Left ventricle myocardium inferior (tissue), 1 donor: ENCODE data around the gene PROM2. TPM values are rescaled to one million over a fixed set of nuclear protein-coding genes. Genes with fewer than 3 reads are reported as not detected.

Source experiments
- DNase-seq: peaks from one replicate; pipeline ENCODE4 v3.0.0-alpha.2; 2020
- H3K27ac ChIP-seq: fragments of 200-600 bp; replicated peaks from 2 replicates; pipeline ENCODE4 v1.8.0; 2021
- H3K27me3 ChIP-seq: fragments of 200-600 bp; 2 replicates; pipeline ENCODE4 v1.8.0; 2021; ENCODE audit warnings: low read depth
- H3K36me3 ChIP-seq: fragments of 200-600 bp; 2 replicates; pipeline ENCODE4 v1.8.0; 2021
- H3K4me1 ChIP-seq: fragments of 200-600 bp; 2 replicates; pipeline ENCODE4 v1.8.0; 2021
- H3K4me3 ChIP-seq: fragments of 200-600 bp; 2 replicates; pipeline ENCODE4 v1.8.0; 2021; ENCODE audit warnings: mild to moderate bottlenecking, moderate library complexity
- H3K9me3 ChIP-seq: fragments of 200-600 bp; replicated peaks from 2 replicates; pipeline ENCODE4 v1.8.0; 2021
- CTCF ChIP-seq: fragments of 200-600 bp; IDR thresholded peaks from 2 replicates; pipeline ENCODE4 v1.8.0; 2021; ENCODE audit warnings: antibody characterized with exemption, mild to moderate bottlenecking, borderline replicate concordance
- intact Hi-C: fragments of 100-400 bp; cut with micrococcal nuclease; formaldehyde crosslinking; loops from one replicate; pipeline ENCODE4 v1.11.0; 2022
- total RNA-seq: library from RNA; stranded (reverse); fragmentation: NEBNext Ultra II Directional; extraction: Animal tissue kit (Norgen Biotek cat#: 25700); gene quantifications from one replicate; pipeline ENCODE4 v1.2.1, GENCODE V29; 2021
- donor health status: DM: no; HTN: yes; CAD: no; lungs with severe emphysema.

The PROM2 gene
- total RNA-seq, 1 donor from 2014 or later: 1.4 TPM

- intact Hi-C loops: no loop called here
- no peak overlapping the region for H3K27ac ChIP-seq
- TF ChIP-seq CTCF: no peak
These were observed 3.8 kb downstream of the PROM2 start for GRCh38 chr2:95278051-95278471.

GRCh38 chr2:95278637-95279225 is 4.5 kb downstream of the PROM2 start:
- Histone ChIP-seq H3K27me3 (no peaks in the 10 kb centered on the region), H3K4me3 (no peak overlapping the region), H3K36me3 (no peaks in the 10 kb centered on the region), H3K27ac (no peak overlapping the region), H3K9me3 (no peaks in the 10 kb centered on the region), H3K4me1 (no peaks in the 10 kb centered on the region)
- no peak for TF ChIP-seq CTCF
- DNase-seq: peak; percentile 14
- intact Hi-C loops: no loop called here

More at GRCh38 chr2:95278051-95278471, 3.8 kb downstream of the PROM2 start:
- Histone ChIP-seq H3K27me3 (no peaks in the 10 kb centered on the region), H3K36me3 (no peaks in the 10 kb centered on the region), H3K4me1 (no peaks in the 10 kb centered on the region), H3K9me3 (no peaks in the 10 kb centered on the region), H3K4me3 (no peak overlapping the region)
- peak; percentile 7 for DNase-seq

- intact Hi-C loops: no loop called here
- H3K36me3 ChIP-seq: no peaks in the 10 kb centered on the region
- no peaks in the 10 kb centered on the region for H3K27me3 ChIP-seq
- TF ChIP-seq CTCF: no peak
- H3K9me3 ChIP-seq: no peaks in the 10 kb centered on the region
- H3K27ac ChIP-seq: no peak overlapping the region
- H3K4me1 ChIP-seq: no peaks in the 10 kb centered on the region
- H3K4me3 ChIP-seq: no peak overlapping the region
- no peak for DNase-seq
These were observed 5.3 kb downstream of the PROM2 start for GRCh38 chr2:95279435-95280035.

GRCh38 chr2:95281071-95281470 is 6.8 kb downstream of the PROM2 start:
- no peak for DNase-seq
- H3K4me1 ChIP-seq: no peaks in the 10 kb centered on the region

GRCh38 chr2:95281786-95282185 is 7.5 kb downstream of the PROM2 start:
- TF ChIP-seq CTCF: no peak
- intact Hi-C loops: no loop called here
- Histone ChIP-seq H3K9me3 (no peaks in the 10 kb centered on the region), H3K27me3 (no peaks in the 10 kb centered on the region), H3K4me1 (no peaks in the 10 kb centered on the region), H3K4me3 (no peak overlapping the region), H3K36me3 (no peaks in the 10 kb centered on the region), H3K27ac (no peak overlapping the region)
- no peak for DNase-seq

More at GRCh38 chr2:95281071-95281470, 6.8 kb downstream of the PROM2 start:
- no peaks in the 10 kb centered on the region for H3K27me3 ChIP-seq
- H3K4me3 ChIP-seq: no peak overlapping the region
- H3K27ac ChIP-seq: no peak overlapping the region
- TF ChIP-seq CTCF: no peak
- no peaks in the 10 kb centered on the region for H3K9me3 ChIP-seq
- intact Hi-C loops: no loop called here
- no peaks in the 10 kb centered on the region for H3K36me3 ChIP-seq
